GM19395 (cell line): Measurements from ENCODE around the gene FADS1.

ENCODE experiments used
- ATAC-seq: cut with Tn5 transposase; IDR thresholded peaks from one replicate; pipeline ENCODE4 v1.9.1; 2021; ENCODE audit warnings: mild to moderate bottlenecking, moderate library complexity; ENCODE audit not compliant: unreplicated experiment

FADS1 gene

GRCh38 chr11:61846362-61847020 lies 29.7 kb upstream of the FADS1 start:
- no peak for ATAC-seq

GRCh38 chr11:61844909-61845565 lies 28.2 kb upstream of the FADS1 start:
- ATAC-seq, result no peak

GRCh38 chr11:61842528-61842820 lies 25.7 kb upstream of the FADS1 start:
- ATAC-seq, result no peak

DNA sequence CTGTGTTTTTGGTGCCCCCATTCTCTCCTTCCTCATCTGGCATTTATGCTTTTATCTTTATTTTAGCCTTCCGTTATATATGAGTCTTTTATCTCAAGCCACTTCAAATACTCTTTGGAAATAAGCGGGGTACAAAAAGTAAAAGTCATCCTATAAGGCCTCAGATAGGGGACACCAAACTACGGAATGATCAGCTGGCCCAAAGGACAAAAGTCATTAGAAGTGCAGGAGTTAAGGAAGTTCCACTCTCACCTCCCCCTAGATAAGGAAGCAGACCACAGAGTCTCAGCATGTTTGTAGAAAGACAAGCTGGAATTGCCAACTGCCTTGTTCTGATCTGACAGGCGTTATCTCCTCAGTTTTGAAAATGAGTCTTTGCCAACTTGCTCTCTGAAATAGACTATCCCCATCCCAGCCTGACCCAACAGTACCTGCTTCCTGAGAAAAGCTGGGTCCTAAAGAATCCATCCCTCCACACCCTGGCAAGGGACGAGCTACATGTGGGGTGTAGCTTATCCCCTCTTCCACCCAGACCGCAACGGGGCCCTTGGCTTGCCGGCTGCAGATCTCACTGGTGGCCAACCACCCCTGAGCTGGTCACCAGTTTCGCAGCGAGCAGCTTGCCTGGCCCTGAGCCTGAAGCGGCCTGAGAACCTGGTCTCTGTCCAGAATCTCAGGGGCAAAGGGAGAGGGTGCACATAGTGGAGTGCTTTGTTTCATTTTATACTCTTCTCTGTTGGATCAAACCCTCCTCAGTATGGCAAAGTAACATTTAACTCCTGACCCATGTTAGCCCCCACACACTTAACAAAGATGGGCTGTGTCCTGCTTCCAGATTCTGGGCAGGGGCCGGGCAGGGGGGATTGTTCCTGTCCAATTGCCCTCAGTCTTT lies 25.1 kb upstream of the FADS1 start:
- no peak for ATAC-seq

DNA sequence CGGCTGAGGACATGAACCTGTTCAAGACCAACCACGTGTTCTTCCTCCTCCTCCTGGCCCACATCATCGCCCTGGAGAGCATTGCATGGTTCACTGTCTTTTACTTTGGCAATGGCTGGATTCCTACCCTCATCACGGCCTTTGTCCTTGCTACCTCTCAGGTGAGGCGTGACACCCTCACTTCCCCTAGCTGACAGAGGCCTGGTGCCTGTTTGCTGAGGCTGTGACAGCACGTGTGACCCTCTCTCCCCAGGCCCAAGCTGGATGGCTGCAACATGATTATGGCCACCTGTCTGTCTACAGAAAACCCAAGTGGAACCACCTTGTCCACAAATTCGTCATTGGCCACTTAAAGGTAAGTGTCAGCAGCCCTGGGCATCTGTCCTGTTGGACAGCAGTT lies 23.6 kb upstream of the FADS1 start:
- no peak for ATAC-seq

DNA sequence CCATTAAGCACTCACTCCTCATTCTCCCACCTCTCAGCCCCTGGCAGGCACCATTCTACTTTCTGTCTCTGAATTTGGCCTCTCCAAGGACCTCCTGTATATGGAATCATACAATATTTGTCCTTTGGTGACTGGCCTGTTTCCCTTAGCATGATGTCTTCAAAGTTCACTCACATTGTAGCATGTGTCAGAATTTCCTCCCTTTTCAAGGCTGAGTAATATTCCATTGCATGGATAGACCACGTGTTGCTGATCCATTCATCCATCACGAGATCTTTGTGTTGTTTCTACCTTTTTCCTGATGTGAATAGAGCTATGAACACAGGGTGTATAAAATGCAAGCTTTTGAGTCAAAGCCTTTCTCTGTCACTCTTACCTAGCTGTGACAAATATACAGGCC lies 22.9 kb upstream of the FADS1 start:
- ATAC-seq, result no peak

- no peak for ATAC-seq
Observed at GRCh38 chr11:61838921-61839320, 22.1 kb upstream of the FADS1 start.

DNA sequence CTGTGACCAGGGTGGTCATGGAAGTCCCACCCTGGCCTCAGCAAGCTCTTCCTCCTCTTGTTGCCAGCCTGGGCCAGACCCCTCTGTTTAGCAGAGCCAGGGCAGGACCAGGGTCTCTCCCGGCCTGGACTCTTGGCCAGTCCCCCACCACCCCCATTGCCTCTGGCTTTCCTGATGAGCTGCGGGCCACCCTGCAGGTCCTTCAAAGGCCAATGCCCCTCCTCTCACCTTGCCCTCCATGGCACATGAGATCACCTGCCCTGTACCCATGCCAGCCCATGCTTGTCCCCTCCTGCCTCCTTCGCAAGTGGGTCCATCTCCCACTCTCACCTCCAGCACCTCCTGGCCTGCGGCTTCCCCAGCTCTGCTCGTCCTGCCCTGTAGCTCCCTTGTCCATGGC lies 21.7 kb upstream of the FADS1 start:
- no peak for ATAC-seq

DNA sequence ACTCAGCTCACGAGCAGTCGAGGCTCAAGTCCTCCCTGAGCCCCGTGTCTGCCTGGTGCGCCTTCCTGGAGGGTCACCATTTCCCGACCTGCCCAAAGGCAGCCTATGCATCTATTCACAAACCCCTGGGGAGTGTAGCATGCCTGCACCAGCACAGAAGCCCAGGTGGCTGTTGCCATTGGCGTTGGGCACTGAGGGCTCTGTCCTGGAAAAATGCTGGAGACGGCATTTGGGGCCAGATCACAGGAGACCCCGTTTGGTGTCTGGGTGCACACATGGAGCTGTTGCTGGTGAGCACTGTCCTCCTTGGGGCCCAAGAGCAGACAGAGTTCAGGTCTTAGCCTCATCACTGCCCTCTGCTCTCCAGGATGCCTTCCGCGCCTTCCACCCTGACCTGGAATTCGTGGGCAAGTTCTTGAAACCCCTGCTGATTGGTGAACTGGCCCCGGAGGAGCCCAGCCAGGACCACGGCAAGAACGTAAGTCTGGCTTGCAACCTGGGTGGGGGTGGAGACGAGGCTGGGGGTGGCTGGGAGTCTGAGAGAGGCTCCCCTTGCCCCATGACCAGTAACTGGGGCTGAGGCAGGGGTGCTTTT lies 20.7 kb upstream of the FADS1 start:
- no peak for ATAC-seq

- ATAC-seq, result no peak
Observed at GRCh38 chr11:61836193-61836592, 19.4 kb upstream of the FADS1 start.

DNA sequence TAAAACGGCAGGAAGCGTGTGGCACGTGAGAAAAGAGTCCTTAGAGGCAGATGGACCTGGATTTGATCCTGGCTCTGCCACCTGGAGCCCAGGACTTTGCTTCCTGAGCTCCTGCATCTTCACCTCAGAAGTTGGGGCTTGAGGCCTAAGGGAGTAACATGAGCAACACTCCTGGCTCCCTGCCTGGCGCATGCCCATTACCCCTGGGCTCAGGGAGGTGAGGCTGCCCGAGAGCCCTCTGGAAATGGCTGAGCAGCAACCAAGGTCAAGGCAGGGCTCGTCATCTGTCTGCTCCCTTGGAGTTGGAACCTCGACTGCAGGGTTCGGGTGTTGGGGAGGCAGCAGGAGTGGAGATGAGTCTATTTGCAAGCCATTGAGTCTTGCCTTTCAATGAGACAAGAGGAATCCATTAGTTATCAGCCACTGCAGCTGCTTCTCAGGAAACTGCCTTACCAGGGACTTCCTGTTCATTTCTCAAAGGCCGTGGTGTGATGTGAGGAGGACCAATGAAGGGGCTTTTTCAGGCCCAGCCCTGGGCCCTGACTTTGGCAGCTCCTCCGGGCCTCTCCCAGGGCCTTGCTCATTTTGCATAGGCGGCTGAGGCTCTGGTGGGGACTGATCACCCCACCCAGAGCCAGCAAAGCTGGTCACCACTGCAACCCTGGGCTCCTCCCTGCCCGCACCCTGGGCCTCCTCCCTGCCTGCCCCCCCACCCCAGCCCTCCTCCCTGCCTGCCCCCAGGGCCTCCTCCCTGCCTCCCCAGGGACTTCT lies 17.7 kb upstream of the FADS1 start:
- peak; percentile 88 for ATAC-seq

DNA sequence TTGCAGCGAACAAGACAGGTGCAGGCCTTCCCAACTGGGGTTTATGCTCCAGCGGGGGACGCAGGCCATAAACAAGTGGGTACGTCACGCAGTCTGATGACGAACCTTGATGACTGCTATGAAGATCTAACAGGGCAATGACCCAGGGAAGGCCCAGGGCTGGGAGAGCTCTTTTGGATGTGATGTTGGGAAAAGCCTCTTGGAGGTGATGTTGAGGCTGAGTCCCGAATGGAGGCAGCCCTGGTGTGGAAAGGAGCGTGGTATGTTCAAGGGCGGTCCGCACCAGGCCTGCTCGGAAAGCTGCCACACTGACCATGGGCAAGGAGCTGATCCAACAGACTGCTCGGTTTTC lies 17.1 kb upstream of the FADS1 start:
- ATAC-seq, result no peak

GRCh38 chr11:61833471-61833870 lies 16.7 kb upstream of the FADS1 start:
- ATAC-seq, result no peak

GRCh38 chr11:61832754-61833153 lies 16.0 kb upstream of the FADS1 start:
- ATAC-seq, result no peak

GRCh38 chr11:61832207-61832606 lies 15.4 kb upstream of the FADS1 start:
- no peak for ATAC-seq

DNA sequence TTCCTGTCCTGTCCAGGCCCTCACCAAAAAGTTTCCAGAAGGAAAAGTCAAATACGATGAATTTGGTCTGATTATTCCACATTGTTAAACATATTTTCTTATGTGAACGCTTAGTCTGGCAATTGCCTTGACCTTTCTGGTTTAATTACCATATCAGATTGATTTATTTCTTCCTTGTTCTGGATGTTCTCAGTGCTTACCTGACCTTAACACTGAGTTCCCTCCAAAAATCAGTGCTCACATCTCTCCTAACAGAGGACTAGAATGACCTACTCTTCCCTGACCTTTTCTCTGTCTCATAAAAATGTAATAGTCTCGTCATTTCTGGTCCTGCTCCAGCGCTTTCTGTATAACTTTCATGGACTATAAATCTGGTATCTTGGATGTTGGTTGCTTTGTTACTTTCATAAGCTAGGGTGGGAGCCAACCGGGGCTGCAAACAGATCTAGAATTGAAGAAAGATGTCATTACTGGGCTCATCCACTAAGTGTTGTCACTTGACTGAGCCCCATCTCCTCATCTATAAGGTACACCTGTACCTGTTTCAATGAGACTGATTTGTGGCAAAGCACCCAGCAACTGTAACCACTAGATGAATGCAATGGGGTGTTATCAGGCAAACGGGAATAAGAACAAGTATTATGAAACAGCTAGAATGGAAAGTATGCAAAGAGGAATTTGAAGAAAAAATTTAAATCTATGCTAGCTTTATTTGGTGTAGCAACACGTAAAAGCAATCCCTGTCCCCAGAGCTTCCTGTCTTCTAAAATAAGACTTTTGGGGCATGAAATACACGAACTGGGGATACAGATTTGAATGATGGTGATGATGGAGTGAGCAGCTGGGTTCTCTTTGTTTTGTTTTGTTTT lies 13.7 kb upstream of the FADS1 start:
- no peak for ATAC-seq

DNA sequence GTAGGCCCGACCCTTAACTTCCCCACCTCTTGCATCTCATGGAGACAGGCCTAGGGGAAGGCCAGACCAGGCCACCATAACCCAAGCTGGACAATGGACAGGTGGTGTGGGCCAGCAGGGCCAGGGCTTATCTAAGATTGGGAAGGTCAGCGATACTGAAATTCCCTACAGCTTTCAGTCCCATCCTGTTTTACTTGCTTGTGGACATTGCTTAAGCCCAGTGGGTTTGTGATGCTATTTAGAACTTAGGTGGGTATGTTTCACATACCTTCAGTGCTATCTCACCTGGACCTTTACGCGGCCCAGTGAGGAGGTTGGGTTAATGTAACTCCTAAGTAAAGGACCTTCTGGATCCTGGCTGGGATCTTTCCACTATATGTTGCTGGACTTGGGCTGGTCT lies 13.0 kb upstream of the FADS1 start:
- ATAC-seq, result no peak

GRCh38 chr11:61828629-61829407 lies 12.0 kb upstream of the FADS1 start:
- peak; percentile 22 for ATAC-seq

GRCh38 chr11:61828379-61828628 lies 11.5 kb upstream of the FADS1 start:
- peak; percentile 6 for ATAC-seq
